COLO829 (cell line): Measurements from ENCODE around the gene ATXN10.

Experiments
- DNase-seq: peaks from one replicate; pipeline ENCODE4 v3.0.0; 2012; ENCODE audit warnings: low spot score

The ATXN10 gene

GRCh38 chr22:45878051-45878781 is 206.6 kb downstream of the ATXN10 start:
- DNase-seq, result no peak

GRCh38 chr22:45878901-45879551 is 207.4 kb downstream of the ATXN10 start:
- no peak for DNase-seq

DNA sequence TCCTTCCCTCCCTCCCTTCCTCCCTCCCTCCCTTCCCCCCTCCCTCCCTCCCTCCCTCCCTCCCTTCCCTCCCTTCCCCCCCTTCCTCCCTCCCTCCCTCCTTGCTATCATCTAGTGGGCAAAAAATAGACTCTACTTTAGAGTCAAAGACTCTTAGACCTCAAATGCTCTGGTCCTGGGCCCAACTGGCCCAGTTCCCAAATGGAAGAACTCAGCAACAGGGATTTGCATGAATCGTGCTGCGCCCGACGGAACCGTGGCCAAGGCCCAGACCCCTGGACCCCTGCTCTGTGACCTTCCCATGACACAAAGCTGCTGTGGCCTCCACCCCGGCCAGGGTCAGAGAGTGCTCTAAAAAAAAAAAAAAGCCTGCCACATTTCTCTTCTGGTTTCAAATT is 207.9 kb downstream of the ATXN10 start:
- no peak for DNase-seq

- DNase-seq, result no peak
Observed at GRCh38 chr22:45880091-45880715, 208.6 kb downstream of the ATXN10 start.

- peak; percentile 21 for DNase-seq
Observed at GRCh38 chr22:45880716-45881523, 209.3 kb downstream of the ATXN10 start.

DNA sequence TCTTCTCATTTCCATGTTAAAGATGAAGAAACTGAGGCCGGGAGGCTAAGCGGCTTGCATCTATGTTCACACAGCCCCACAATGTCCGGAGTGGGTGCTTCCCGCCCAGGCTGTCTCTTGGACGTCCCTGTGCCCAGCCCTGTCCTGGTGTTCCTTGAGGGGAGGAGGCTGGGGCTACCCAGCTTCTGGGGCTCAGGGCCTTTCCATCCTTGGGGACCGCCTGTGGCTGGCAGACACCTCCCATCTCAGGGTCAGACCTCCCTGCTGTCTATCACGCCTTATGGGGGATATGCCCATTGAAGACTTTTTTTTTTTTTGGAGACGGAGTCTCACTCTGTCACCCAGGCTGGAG is 209.9 kb downstream of the ATXN10 start:
- DNase-seq, result no peak

GRCh38 chr22:45882881-45883810 is 211.5 kb downstream of the ATXN10 start:
- DNase-seq, result no peak

DNA sequence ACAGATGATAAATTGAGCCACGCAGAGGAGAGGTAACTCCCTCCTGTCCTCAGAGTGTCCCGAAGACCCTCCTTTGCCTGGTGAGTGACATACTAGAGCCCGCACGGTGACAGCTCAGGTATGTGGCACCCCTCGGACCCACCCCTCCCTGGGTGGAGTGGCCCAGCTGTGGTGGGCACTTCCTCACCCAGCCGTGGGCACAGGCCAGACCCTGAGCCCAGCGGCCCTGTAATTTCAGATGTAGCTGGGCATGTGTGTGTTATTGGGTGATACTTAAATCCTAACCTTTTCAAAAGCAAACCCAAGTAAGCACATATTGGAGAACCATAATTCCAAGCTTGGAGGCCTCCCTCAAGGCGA is 212.2 kb downstream of the ATXN10 start:
- no peak for DNase-seq

DNA sequence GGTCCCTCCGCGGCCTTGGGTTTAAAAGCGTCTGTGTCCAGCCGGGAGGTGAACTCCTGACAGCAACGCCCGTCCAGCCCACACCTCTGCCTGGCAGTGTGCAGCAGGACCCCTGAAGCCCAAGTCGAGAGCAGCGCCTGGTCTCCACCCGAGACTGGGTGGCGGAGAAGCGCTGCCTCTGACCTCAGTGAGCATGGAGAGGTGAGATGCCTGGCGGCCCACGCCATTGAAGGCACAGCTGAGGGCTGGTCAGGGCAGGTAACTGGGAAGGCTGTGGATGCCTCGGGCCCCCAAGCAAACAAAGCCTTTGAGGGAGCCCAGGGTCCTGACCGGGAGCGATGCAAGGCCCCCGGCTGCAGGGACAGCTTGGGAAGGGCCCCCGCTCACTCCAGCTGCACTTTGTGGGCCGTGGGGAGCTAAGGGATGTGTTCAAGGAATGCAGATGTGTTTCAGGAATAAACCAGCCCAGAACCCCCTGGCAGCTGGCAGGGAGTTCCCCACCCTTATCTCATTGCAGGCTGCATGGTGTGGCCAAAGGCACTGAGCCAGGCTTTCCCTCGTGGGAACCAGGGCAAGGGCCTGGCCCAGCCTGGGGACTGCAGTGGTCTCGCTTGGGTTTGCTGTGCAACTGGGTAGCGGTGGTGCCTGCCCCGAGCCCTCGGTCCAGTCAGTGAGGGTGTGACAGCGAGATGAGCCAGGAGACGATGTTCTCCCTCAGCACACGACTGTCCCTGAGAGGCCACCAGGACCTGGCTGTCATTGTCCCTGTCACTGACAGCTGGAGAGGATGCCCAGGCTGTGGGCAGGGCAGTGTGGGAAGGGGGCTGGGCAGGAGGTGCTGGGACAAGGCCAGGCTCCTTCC is 212.8 kb downstream of the ATXN10 start:
- DNase-seq, result no peak

GRCh38 chr22:45885171-45885840 is 213.7 kb downstream of the ATXN10 start:
- no peak for DNase-seq

- no peak for DNase-seq
Observed at GRCh38 chr22:45885941-45886395, 214.3 kb downstream of the ATXN10 start.

DNA sequence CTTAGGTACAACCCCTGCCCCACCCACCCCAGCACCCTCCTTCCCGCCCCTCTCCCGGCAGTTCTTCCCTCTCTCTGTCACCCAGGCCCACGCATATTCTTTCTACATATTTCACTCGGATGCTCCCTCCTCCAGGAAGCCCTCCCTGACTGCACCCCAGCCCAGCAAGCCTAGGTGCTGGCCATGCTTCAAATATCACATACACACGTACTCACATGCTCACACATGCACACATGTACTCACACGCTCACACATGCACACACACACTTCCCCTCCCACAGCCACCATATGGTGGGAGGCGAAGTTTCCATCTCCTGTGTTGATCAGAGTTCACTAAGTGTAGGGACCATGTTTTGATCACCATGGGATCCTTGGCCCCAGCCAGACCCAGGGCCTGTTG is 214.9 kb downstream of the ATXN10 start:
- DNase-seq, result no peak

DNA sequence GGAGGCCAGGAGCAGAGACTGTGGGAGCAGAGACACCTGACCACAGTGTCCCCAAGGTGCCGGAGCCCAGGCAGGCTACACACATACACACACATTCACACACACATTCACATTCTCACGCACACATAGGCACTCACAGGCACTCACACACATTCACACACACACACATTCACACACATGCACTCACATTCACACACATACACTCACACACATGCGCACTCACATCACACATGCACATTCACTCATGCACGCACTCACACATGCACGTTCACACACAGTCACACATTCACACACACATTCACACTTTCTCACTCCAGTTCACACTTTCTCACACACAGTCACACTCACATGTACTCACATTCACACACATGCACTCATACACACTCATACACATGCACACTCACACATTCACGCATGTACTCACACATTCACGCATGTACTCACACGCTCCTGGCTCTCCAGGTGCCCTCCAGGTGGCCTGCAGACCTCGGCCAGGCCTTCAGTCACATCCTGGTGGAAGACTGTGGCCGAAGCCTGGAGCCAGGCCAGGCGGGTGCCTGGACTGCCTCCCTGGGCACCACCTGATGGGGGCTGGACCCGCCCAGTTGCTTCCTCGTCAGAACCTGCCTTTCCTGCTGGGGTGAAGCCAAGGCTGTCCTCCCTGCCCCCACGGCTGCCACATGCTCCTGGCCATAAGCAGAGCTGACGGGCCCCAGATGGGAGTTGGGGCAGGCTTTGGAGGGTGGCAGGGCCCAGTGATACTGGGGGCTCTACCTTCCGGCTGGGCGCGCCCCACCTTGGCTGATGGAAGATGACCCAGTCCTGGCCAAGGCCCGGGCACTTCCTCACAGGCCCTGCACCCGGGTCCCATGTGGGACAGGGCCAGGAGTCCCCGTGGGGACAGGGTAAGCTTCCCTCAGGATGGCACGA is 215.8 kb downstream of the ATXN10 start:
- no peak for DNase-seq

DNA sequence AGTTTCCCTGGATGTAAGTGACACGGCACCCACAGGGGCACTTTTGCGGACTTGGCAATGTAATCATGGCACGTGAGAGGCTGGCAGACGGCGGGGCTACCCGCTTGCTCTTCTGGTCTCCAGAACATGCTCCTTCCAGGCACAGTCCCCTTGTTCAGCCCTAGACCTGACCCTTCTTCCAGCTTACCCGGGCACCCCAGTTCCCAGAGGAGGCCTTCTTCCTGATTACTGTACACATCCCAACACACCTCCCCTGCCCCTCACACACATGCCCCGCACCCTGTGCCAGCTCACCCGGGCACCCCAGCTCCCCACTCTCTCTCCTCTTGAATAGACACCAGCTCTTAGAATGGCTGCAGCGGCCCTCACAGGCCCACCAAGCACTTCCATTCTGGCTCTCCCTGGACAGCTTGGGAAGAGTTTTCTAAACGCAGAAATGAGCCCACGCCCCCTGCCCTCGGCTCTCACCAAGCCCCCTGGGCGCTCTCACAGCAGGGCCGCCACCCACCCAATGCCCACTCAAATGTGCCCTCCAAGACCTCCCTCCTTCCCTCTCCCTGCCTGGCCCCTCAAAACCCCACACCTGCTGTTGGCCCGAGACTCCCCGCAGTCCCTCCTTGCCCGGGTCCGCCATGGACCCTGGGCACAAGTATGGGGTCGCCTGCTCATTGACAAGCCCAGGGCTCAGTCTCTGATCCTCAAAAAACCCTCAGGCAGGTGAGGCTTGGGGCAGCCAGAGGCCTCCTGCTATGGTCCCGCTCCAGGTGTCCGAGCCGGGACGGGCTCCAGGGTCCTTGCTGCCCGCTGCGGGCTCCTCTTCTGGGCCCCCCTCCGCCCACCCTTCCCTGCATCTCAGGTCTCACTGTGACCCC is 216.8 kb downstream of the ATXN10 start:
- no peak for DNase-seq

DNA sequence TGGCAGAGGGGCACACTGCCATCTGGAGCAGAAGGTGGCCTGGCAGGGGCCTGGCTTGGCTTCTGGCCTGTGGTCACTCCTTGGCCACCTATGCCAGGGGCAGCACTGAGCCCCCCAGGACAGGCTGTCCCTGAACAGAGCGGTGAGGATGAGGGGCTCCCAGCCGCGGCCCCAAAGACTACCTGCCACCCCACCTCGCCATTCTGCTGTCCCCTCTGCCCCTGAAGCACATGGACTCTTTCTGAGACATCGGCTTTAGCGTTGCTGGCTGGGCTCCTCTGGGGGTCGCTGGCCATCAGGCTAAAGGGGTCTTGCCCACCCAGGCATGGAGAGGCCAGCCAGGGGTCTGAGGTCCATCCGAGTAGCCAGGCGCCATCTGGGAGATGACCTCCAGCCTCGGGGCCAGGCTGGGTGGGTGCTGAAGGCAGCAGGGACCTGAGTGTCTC is 217.5 kb downstream of the ATXN10 start:
- no peak for DNase-seq

DNA sequence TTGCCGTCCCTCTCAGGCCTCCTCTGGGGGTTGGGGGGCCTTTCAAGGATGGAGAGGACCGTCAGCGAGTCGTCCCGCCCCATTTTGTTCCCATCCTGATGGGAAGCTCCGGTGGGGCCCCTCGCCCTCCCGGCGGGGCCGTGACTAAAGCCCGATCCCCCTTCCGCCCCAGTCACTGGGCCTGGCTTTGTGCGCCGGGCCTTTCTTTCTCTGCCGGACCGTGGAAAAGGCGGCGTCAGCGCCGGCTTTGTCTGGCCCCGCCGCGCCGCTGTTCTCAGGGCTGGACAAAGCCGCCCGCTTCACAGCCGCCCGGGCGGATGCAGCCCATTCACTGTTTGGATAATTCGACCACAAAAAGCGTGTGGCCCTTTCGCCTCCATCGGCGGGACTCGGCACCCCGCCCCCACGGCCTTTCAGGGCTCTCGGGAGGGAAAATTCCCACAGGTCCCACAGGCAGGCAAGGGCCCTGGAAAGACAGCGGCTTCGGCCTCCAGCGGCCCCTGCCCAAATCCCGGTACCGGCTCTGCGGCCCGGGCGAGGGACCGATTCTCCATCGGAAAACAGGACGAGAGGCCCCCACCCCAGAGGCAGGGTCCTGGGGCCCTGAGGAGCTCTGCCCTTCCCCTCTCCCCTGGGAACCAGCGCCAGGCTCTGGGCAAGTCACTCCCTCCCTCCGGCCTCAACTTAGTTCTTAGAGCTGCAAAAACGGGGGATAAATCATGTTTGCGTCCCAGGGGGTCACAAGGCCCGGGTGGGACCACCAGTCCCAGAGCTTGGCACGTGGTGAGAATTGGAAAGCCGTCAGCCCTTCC is 218.1 kb downstream of the ATXN10 start:
- no peak for DNase-seq

GRCh38 chr22:45890351-45890635 is 218.7 kb downstream of the ATXN10 start:
- DNase-seq, result no peak
